HG02763 (cell line): ENCODE data around the gene NAA15.
A peak's percentile ranks its signal among the peaks of the same experiment; 100 is the strongest.
"Not testable (repeated sequence)": the region's sequence is repeated elsewhere in the genome, so short reads cannot be mapped to it uniquely, and the experiment has no call there.

ENCODE experiments used
- ATAC-seq: cut with Tn5 transposase; IDR thresholded peaks from one replicate; pipeline ENCODE4 v1.9.1; 2021; ENCODE audit warnings: mild to moderate bottlenecking, moderate library complexity; ENCODE audit not compliant: unreplicated experiment

Gene NAA15

DNA sequence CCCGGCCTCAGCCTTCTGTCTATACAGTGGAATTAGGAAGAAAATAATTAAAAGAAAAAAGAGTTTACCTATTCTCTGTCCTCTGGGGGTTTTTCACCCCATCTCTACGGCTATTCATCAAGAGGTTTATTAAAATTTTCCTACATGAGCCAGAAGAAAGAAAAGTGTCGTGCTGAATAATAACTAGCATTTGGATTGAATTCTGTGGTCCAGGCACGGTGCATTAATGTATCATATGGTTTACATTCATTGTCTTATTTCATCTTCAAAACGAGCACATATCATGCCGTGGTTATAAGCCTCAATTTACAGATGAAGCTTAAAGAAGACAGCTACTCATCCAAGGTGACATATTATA is 5.4 kb upstream of the NAA15 start:
- ATAC-seq: no peak

DNA sequence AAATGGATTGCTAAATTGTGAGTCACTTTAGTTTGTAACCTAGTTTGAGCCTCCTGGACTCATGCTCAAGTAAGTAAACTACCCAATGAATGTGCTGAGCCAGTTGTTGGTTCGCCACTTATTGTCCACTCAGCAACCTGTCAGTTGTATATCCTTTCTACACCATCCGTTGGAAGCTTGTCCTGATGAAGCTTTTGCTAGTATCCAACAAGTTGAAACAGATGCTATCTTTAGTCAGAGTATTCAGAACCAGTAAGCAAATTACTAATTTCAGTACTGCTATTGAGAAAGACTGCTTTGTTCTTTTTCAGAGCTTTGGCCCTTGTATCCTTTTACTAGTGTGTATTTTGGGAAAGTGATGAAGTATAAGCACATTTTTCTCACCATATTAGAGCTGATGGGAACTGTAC is 4.3 kb upstream of the NAA15 start:
- no peak for ATAC-seq

DNA sequence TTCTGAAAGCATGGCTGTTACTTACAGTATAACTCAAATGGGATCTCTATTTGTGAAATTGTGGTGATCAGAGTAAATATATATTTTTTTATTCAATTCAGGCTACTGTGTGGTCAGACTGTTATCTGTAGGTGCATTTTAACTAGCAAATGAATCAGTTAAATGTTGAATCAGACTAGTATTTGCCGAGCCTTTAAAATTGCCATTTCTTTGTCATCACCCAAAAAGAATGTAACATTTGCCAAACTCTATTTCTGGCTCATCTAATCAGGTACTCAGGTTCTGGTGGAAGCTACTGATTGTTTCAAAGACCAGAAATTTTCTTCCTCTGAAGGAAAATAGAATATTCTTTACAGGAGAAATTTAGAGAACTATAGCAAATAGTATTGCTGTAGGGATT is 1.8 kb upstream of the NAA15 start:
- ATAC-seq: no peak

DNA sequence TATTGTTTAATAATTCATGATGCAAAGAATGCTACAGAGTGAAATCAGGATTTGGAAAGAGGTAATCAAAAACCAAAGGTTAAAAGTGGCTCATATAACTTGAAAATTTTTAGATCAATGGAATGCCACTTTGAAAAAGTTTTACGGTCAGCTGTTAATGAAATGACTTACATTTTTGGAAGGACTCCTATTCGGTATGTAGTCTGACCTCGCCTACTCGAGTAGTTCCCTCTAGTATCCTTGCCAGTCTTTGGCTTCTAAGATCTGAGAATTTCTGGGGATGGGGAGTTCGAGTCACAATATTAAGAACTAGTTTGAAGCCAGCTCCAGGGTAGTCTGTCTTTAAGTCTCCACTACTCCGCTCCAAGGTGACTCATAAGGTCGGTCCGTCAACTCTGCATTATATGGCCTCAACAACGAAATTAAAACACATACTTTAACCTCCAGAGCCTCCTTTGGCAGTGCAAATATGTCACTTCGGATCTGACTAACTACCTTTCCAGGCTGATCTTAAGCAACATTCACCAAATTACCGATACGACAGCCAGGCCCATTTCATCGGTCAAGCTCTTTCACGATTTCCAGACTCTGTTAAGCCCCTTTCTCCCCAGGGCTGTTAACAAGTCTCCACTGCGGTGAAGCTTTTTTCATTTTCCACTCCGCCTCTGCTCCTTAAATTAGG is 733 bp upstream of the NAA15 start:
- peak; percentile 5 for ATAC-seq

DNA sequence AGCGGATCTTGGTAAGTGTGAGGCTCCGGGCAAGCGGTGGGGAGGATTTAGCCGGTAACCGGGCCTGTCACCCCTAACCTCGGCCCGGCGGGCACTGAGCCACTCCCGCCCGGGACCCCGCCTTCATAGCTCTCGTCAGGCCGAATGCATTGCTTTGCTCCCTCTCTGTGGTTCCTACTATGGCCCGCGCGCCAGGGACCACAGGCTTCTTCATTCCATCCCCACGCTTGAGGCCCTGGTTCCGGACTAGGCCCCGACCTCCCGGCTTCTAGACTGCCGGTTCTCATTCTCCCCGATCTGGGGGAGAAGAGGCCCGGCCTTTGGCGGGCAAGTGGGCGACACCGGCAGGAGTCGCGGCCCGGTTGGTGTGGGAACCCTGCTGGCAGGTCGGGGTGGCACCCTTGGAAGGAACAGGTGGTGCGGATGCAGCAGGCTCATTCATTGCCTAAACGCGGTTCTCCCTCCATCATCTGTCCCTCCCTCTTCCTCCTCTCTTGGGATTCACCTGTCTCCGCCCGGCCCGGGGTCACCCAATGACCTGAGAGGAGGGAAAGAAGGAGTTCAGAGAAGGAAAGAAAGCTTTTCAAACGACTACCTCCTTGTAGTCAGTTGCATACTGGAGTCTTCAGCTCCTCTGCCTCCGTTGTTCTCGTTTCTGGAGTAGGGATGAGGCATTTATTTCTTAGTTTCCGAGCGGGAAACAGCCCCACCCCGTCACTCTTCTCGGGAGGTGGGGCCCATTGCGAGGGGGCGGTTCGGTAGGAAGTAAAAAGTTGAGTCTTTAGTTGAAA is 711 bp downstream of the NAA15 start, which contains the start of gene NDUFC1:
NDUFC1 (minus strand) TSS at position 657 of the 791 bp plus-strand sequence. CDS start 6,679 bp downstream, outside the sequence.
- ATAC-seq: peak; percentile 34

DNA sequence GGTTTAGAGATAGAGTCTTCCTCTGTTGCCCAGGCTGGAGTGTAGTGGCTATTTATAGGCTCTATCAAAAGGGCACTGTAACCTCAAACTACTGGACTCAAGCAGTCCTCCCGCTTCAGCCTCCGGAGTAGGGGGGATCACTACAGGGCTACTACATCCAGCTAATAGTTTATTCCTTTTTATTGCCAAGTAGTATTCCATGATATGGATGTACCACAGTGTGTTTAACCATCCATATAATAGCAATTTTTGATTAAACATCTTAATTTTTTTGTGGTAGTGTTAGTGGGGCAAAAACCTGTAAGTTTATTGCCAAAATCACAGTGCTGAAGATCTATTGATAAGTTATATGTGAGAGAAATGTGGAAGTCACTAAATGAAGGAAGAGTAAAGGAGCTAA is 3.6 kb downstream of the NAA15 start:
- ATAC-seq: no peak

DNA sequence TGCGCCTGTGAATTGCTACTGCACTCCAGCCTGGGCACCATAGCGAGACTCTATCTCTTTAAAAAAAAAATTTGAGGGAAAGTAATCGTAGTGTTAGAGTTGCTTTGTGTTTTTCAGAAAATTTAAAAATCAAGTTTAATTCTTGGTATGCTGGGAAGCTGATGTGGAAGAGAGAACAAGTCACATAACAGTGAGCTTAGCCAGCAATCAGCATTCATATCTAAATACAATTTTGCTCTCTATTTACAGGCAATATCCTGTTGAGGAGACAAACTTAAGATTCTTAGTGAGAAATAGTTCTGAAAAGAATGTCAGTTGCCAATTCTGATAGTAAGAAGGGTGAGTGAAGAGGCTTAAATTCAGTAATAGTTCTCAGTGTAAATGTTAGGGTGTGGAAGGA is 10.6 kb downstream of the NAA15 start:
- no peak for ATAC-seq

DNA sequence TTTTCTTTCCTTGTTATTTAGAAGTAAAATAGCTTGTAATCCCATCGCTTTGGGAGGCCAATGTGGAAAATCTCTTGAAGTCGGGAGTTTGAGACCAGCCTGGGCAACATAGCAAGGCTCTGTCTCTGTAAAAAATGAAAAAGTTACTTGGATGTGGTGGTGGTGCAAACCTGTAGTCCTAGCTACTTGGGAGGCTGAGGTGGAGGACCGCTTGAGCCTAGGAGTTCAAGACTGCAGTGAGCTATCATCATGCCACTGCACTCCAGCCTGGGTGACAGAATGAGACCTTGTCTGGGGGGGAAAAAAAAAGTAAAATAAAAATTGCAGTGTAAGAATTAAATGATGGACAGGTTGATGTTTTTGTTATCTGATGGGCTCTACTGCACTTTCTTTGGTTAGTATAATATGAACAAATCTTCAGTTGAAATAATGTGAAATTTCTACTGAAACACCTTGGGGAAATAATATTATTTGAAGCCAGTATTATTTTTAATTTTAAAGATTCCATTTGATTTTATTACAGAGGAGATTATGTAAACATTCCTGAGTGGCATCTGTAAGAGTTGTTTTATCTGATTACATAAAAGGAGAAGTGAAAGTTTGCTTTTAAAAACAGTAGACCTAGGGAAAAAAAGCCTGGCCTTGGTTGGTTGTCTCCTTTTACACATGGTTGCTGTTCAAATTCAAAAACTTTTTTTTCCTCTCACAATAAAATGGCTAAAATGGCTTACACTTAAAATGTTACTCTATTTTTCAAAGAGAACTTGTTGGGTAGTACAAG is 11.4 kb downstream of the NAA15 start:
- no peak for ATAC-seq

DNA sequence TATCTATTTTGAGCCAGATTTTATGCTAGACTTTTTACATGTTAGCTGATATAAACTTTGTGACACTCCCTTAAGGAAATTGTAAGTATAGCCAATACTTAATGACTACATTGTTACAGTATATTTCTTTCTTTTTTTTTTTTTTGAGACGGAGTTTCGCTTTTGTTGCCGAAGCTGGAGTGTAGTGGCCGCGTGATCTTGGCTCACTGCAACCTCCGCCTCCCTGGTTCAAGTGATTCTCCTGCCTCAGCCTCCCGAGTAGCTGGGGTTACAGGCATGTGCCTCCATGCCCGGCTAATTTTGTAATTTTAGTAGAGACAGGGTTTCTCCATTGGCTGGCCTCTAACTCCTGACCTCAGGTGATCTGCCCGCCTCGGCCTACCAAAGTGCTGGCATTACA is 12.1 kb downstream of the NAA15 start:
- ATAC-seq: not testable (repeated sequence)

DNA sequence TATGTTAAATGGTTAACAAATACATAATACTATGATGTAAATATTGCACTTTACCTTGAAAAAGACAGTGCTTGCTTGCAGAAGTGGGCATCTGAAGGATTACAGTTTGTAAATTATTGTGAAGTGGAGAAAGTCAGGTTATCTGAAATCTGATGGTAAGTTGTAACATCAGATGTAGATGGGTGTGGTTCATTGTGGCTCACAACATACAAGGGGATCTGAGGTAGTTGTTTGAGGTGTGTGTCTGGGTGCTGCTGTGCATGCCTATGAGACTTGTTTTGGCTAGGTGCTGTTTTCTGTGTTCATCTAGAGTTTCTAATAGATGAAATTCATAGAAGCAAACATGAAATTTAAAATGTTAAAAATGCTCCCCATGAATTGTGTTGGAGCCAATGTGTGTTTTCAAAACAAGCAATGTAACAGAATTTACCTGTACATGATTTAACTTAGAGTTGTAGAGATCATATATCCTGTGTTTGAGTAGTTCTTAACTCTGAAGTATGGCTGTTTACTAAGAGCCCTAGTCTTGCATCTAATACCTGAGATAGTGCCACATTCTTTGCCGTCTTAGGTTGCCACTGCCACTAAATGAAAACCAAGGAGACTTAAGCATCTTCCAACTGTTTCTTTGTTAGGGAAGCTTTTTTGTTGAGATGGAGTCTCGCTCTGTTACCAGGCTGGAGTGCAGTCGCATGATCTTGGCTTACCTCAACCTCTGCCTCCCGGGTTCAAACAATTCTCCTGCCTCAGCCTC is 12.9 kb downstream of the NAA15 start:
- ATAC-seq: no peak

DNA sequence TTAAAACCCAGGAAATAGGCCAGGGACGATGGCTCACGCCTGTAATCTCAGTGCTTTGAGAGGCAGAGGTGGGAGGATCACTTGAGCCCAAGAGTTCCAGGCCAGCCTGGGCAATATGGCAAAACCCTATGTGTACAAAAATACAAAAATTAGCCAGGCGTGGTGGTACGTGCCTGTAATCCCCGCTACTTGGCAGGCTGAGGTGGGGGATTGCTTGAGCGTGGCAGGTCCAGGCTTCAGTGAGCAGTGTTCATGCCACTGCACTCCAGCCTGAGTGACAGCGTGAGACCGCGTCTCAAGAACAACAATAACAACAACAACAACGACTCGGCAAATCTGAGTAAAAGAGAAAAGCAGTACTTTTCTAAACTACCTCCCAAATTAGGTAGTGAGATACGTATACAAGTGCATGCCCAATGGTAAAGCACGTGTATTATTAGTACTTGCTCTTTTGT is 13.9 kb downstream of the NAA15 start:
- peak; percentile 58 for ATAC-seq

DNA sequence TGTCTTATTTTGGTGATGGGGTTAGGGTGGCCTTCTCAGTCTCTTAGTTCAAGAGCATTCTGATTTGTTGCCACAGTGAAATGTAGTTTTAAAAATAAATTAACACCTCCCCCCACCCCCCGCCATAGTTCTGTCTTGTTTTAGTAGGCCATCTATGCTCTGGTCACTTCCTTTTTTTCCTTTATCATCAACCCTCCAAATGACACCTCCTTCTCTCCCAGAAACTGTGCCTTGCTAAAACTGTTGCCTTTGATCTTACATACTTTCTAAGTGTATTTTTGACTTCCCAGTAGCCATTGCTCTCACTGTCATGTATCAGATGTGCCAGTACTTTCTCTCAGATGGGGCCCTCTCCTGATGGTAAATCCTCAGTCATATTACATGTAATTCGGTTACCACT is 15.4 kb downstream of the NAA15 start:
- ATAC-seq: no peak

DNA sequence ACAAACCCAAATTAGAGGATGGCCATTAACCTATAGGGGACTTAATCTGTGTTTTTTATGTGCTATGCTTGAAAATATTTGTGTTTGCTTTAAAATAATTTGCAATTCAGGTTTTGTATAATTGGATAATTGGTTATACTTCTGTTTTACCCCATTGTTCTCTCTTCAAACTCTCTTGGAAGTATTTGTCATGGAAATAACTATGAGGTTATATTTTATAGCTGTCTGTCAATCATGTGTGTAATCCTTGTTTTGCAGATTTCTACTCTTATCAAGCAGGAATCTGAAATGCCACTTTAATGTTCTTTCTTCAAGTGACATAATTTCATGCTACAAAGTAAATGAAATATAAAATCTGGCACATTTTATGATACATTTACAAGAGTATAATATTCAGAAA is 16.3 kb downstream of the NAA15 start:
- no peak for ATAC-seq

DNA sequence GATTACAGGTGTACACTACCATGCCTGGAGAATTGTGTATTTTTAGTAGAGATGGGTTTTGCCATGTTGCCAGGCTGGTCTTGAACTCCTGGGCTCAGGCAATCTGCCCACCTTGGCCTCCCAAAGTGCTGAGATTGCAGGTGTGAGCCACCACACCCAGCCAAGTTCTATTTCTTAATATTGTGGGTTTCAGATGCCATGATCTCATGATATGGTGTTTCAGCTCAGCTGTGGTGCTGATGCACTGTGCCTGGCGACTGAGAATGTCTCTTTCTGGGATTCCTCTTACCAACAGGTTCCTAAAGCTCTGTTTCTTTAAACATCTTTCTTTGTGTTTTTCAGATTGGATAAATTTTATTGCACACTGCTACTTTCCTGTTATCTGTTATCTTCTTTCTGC is 18.3 kb downstream of the NAA15 start:
- no peak for ATAC-seq

DNA sequence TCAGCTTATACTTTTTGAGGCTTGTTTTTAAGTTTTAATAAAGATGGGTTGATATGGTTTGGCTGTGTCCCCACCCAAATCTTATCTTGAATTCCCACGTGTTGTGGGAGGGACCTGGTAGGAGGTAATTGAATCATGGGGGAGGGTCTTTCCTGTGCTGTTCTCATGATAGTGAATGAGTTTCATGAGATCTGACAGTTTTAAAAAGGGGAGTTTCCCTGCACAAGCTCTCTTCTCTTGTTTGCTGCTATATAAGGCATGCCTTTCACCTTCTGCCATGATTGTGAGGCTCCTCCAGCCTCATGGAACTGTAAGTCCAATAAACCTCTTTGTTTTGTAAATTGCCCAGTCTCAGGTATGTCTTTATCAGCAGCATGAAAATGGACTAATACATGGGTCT is 20.8 kb downstream of the NAA15 start:
- ATAC-seq: not testable (repeated sequence)

DNA sequence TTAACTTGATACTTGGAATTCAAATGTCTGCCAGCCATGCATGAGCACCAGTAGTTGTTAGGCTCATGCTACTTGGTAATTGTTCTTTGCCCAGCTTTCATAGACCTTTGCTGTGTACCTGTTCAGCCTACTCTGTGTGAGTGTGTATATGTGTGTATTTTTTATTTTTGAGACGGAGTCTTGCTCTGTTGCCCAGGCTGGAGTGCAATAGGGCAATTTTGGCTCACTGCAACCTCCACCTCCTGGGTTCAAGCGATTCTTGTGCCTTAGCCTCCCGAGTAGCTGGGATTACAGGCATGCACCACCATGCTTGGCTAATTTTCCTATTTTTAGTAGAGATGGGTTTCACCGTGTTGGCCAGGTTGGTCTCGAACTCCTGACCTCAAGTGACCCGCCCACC is 21.2 kb downstream of the NAA15 start:
- ATAC-seq: not testable (repeated sequence)

DNA sequence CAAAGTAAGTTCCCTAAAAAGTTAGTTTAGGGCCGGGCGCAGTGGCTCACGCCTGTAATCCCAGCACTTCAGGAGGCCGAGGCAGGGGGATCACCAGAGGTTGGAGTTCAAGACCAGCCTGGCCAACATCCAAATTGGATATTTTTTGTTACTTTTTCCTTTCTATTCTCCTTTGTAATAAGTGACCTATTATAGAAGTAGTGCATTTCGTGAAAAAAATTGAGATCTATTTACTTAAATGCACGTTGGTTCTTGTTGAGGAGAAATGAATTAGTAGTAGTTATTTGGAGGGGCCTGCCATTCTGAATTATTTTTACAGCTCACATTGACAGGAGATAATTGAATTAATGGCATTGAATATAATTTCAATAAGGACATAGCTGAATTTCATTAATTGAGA is 23.3 kb downstream of the NAA15 start:
- no peak for ATAC-seq

DNA sequence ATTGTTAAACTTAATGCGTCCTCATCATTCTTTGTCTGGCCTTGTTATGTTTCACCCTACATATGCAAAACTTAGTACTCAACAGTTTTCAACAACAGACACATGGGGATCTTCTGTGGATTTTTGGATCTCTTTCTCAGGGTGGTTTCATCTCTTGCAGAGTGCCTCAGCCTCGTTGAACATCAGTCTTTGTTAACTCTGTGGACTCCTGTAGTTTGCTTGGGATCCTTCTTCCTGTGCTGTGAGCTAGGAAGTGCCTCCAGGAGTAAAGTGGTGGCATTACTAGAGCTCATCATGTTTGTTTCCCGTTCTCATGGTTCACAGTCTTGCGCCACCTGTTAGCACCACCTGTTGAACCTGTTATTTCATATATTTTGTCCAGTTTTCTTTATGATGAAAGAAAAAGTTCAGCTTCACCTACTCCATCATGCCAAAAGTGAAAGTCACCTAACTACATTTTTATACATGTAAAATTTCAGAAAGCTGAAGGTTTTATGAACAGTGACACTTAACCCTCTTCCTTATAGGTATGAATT is 28.4 kb downstream of the NAA15 start:
- no peak for ATAC-seq

DNA sequence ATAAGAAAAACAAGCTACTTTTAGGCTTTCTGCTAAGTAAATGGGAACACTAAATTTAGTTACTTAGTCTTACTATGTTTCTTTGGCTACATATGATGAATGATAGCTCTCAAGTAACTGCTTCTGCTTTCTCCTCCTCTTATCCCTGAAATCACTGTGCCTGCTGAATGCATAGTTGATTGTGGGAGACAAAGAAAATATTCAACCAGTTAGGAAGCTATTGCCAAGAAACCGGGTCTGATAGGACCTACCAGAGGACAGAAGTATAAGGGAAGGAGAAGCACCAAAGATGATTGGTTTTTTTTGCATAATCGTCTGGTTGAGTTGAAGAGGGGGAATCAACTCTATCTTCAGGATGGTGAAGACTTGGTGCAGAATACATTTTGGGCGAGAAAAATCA is 29.0 kb downstream of the NAA15 start:
- ATAC-seq: no peak

DNA sequence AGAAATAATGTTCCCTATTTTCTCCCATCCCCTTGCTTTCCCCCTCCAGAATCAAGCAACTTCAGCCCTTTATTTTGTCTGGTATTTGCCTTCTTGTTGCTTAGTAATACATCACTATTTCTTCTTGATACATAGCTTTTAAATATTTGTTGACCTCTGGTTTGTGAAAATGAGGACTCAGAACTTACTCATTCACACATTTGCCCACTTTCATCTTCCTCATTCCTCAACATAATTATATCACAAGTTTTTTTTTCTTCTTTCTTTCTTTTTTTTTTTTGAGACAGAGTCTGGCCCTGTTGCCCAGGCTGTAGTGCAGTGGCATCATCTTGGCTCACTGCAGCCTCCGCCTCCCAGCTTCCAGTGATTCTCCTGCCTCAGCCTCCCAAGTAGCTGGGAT is 29.9 kb downstream of the NAA15 start:
- ATAC-seq: no peak

DNA sequence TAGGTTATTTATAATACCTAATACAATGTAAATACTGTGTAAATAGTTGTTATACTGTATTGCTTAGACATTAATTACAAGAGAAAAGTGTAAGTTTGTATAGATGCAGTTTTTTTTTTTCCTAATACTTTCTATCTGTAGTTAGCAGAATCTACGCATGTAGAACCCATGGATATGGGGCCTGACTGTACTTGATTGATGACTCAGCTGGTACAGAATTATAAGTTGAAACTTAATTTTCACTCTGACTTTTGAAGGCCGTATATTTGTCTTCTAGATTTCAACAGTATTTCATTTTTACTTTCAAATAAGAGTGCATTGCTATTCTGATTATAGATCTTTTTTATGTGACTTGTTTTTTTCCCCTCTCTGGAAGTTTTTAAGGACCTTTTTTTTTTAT is 31.7 kb downstream of the NAA15 start:
- no peak for ATAC-seq
